Spleen (tissue), 7 donors: Measurements from ENCODE around the gene PRPF40A.

ENCODE experiments used
- CTCF ChIP-seq, 11 experiments: fragments of 200-600 bp in 7 of 11; fragments of 450-650 bp in 4 of 11; sonication (generic) in 4 of 11; IDR thresholded peaks in 8 of 11; conservative IDR thresholded peaks in 3 of 11; 1 replicate in 7 of 11; 2 replicates in 4 of 11; pipeline versions ENCODE4 v1.4.0 to v1.8.0; 2016 to 2021; ENCODE audit warnings: antibody characterized with exemption in 11 of 11, inconsistent platforms in 4 of 11, mild to moderate bottlenecking in 1 of 11
- POLR2A ChIP-seq, 3 donors: fragments of 450-650 bp; IDR thresholded peaks; one replicate each; pipeline ENCODE4 v1.5.1; 2017; ENCODE audit warnings: antibody characterized with exemption in 3 of 3, mild to moderate bottlenecking in 1 of 3
- POLR2AphosphoS5 ChIP-seq, 3 donors: sonication (generic); formaldehyde crosslinking; IDR thresholded peaks; one replicate each; pipeline ENCODE4 v1.5.1; 2017; ENCODE audit warnings: antibody characterized with exemption in 3 of 3
- donor health status: DM: no; HTN: no; CAD: no; lungs with moderate emphysema.
- donor health status: DM: no; HTN: no; CAD: no.
- donor health status: DM: no; HTN: no; CAD: no.

DNA sequence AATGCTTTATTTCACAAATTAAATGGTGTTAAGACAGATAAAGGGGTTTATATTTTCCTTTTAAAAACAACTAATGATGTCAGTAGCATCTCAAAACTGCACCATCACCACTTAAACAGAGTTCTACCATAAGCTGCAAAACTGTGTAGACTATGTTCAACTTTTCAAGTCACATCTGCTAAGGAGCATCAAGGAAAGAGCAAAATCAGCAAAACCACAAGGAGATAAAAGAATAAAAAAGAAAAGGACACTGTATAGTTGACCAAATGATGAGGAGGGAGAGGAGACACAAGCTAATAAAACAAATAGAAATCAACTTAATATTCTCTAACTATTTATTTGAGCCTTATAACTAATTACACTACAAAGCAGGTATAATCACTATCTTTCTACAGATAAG is 33.9 kb downstream of the PRPF40A start:
- TF ChIP-seq CTCF (IDR thresholded peaks at IDR 0.05 in 8 of 11, conservative IDR thresholded peaks at IDR 0.05 in 3 of 11) (no peak), POLR2AphosphoS5 (IDR thresholded peaks at IDR 0.05) (no peak), POLR2A (IDR thresholded peaks at IDR 0.05) (no peak)
